Endothelial cell (in vitro differentiated cells): ENCODE measurements around the gene OR2D3. TPM values are rescaled to one million over a fixed set of nuclear protein-coding genes. Genes with fewer than 3 reads are reported as not detected.

Experiments
- DNase-seq: peaks from one replicate; pipeline ENCODE4 v3.0.0; 2021; ENCODE audit warnings: low spot score
- H3K27ac Mint-ChIP-seq: one replicate; pipeline ENCODE4 v1.8.0; 2021; ENCODE audit warnings: mixed read lengths, inconsistent platforms; ENCODE audit not compliant: unreplicated experiment
- H3K27me3 Mint-ChIP-seq: one replicate; pipeline ENCODE4 v1.8.0; 2021; ENCODE audit warnings: mild to moderate bottlenecking, moderate library complexity, mixed read lengths, inconsistent platforms; ENCODE audit not compliant: unreplicated experiment
- H3K36me3 Mint-ChIP-seq: one replicate; pipeline ENCODE4 v1.8.0; 2021; ENCODE audit warnings: mild to moderate bottlenecking, low read depth, mixed read lengths, inconsistent platforms; ENCODE audit not compliant: unreplicated experiment
- H3K4me1 Mint-ChIP-seq: one replicate; pipeline ENCODE4 v1.8.0; 2021; ENCODE audit warnings: mild to moderate bottlenecking, mixed read lengths, inconsistent platforms; ENCODE audit not compliant: unreplicated experiment
- H3K4me3 Mint-ChIP-seq: one replicate; pipeline ENCODE4 v1.8.0; 2021; ENCODE audit warnings: mild to moderate bottlenecking, mixed read lengths, inconsistent platforms; ENCODE audit not compliant: unreplicated experiment
- H3K9me3 Mint-ChIP-seq: one replicate; pipeline ENCODE4 v1.8.0; 2021; ENCODE audit warnings: mixed read lengths, inconsistent platforms; ENCODE audit not compliant: unreplicated experiment
- total RNA-seq: library from RNA; stranded (reverse); fragmentation: NEBNext Ultra II Directional; extraction: Animal tissue kit (Norgen Biotek cat#: 25700); gene quantifications from one replicate; pipeline ENCODE4 v1.2.1, GENCODE V29; 2021; ENCODE audit not compliant: unreplicated experiment
- TF ChIP-seq, protein P1 (sequence below): fragments of 200-600 bp; sonication (generic); IDR thresholded peaks from one replicate; pipeline ENCODE4 v1.5.0; 2021; ENCODE audit warnings: antibody characterized with exemption; ENCODE audit not compliant: unreplicated experiment

The OR2D3 gene
- total RNA-seq, 1 donor from 2014 or later, result not detected

DNA sequence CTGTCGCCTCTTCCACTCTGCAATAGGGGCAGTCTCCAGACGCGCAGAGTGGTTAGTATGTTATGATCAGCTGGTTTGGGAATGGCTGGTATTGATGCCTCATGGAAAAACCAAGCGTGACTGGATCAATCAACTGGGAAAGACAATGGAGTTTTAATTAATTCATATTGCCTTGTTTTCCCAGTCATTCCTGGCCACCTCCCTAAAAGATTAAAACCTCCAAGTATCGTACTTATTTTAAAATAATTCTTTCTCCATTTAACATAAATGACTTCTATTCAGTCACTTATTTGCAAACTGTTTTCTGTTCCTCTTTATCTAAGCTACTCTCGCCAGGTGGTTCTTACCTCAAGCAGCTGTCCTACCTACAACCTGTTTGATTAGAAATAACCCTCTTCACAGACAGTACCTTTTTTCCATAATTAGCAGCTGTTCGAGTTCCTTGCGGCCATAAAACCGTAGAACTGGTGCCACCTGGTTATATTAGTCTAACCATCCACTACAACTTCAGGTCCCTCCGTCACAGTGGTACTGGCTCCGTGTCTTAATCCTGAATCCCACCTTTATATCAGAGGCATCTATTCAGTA, 6.3 kb downstream of the OR2D3 start:
- H3K27ac Mint-ChIP-seq, result peak overlapping the region; percentile 88
- DNase-seq, result no peak

DNA sequence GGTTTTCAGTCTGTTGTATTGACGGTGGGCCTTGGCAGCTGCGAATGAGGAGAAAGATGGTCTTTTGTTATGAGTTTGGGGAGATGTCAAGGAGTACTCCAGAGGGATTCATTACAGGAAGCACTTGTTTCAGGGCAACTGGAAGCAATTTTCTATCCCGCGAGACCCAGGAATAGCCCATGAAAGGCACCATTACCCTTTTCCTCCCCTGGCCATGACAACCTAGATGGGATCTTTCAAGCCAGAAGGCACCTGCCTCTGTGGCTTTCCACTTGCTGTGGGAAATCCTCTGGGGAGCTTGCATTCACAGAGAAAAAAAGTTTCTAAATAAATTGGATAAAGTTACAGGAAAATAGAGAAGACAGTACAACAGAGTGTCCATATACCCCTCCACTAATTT, 8.1 kb downstream of the OR2D3 start:
- TF ChIP-seq, protein P1, sequence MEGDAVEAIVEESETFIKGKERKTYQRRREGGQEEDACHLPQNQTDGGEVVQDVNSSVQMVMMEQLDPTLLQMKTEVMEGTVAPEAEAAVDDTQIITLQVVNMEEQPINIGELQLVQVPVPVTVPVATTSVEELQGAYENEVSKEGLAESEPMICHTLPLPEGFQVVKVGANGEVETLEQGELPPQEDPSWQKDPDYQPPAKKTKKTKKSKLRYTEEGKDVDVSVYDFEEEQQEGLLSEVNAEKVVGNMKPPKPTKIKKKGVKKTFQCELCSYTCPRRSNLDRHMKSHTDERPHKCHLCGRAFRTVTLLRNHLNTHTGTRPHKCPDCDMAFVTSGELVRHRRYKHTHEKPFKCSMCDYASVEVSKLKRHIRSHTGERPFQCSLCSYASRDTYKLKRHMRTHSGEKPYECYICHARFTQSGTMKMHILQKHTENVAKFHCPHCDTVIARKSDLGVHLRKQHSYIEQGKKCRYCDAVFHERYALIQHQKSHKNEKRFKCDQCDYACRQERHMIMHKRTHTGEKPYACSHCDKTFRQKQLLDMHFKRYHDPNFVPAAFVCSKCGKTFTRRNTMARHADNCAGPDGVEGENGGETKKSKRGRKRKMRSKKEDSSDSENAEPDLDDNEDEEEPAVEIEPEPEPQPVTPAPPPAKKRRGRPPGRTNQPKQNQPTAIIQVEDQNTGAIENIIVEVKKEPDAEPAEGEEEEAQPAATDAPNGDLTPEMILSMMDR, result no peak
- H3K36me3 Mint-ChIP-seq, result no peaks in the 10 kb centered on the region
- peaks cover 28% of the 10 kb centered on the region for H3K4me1 Mint-ChIP-seq
- no peak overlapping the region for H3K4me3 Mint-ChIP-seq
- DNase-seq, result no peak
- no peaks in the 10 kb centered on the region for H3K9me3 Mint-ChIP-seq
- peaks cover 3% of the 10 kb centered on the region for H3K27me3 Mint-ChIP-seq
- no peak overlapping the region for H3K27ac Mint-ChIP-seq

More for the DNA sequence above, 6.3 kb downstream of the OR2D3 start:
- Mint-ChIP-seq H3K4me3 (peak overlapping the region; percentile 94), H3K4me1 (peaks cover 28% of the 10 kb centered on the region), H3K9me3 (no peaks in the 10 kb centered on the region), H3K36me3 (no peaks in the 10 kb centered on the region), H3K27me3 (peaks cover 3% of the 10 kb centered on the region)
- TF ChIP-seq, protein P1, result no peak

DNA sequence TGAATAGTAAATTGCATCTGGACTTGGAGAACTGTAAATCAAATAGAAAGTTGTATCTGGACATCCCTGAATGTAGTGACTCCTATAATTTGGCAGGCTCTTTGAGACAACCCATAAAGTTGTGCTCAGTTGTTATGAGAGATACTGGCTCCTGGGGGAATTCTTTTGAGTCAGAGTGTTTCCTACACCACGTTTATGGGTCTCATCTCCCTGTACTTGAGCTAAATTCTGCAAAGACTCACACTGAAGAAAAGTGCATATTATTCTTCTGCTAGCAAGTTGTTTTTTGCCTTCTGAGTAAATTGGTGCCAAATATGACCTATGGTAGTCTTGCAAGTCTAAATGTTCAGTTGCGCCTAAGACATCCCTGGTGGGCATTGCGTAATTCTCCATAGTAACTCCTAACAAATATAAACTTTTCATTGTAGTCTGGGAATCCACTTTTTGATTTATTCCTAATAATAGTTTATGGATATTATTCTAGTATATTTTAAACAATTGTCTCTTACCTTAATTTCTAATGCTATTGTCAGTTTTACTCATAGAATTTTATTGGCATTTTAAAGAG, 10.4 kb downstream of the OR2D3 start:
- H3K36me3 Mint-ChIP-seq, result no peaks in the 10 kb centered on the region
- peaks cover 20% of the 10 kb centered on the region for H3K4me1 Mint-ChIP-seq
- TF ChIP-seq, protein P1, result no peak
- no peak overlapping the region for H3K27ac Mint-ChIP-seq
- no peaks in the 10 kb centered on the region for H3K9me3 Mint-ChIP-seq
- no peak overlapping the region for H3K4me3 Mint-ChIP-seq
- peaks cover 2% of the 10 kb centered on the region for H3K27me3 Mint-ChIP-seq
- no peak for DNase-seq

DNA sequence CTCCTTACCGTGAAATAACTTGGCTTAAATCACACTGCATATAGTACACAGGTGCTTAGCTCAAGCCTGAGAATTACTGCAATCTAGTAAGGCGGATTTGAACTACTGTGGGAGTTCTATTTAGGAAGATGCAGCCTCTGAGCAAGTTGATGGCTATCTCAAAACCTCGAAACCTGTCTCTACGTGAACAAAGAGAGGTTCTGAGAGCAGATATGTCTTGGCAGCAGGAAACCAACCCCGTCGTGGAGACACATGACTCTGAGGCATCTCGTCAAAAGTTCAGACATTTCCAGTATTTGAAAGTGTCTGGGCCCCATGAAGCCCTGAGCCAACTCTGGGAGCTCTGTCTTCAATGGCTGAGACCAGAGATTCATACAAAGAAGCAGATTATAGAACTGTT, 11.3 kb downstream of the OR2D3 start:
- no peak overlapping the region for H3K4me3 Mint-ChIP-seq
- no peaks in the 10 kb centered on the region for H3K9me3 Mint-ChIP-seq
- DNase-seq, result no peak
- H3K4me1 Mint-ChIP-seq, result peaks cover 20% of the 10 kb centered on the region
- H3K27ac Mint-ChIP-seq, result no peak overlapping the region
- TF ChIP-seq, protein P1, result no peak
- no peaks in the 10 kb centered on the region for H3K36me3 Mint-ChIP-seq
- no peaks in the 10 kb centered on the region for H3K27me3 Mint-ChIP-seq

DNA sequence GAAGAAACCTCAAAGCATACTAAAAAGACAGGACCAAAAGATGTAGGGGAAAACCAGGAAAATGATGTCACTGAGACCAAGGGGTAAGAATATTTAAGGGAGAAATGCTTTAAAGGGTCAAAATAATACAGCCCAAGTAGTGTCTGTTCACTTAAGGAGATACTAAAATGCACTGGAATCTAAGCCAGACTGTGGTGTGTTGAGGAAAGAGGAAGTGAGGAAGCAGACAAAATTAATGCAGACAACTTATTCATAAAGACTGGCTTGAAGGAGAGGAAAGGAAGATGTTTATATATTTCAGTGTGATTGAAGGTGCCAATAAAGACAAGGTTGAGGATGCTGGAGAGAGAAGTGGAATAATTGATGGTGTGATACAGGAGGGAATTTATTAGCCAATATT, 21.2 kb downstream of the OR2D3 start:
- no peak for DNase-seq
- TF ChIP-seq, protein P1, result no peak
- Mint-ChIP-seq H3K9me3 (no peaks in the 10 kb centered on the region), H3K4me1 (no peaks in the 10 kb centered on the region), H3K36me3 (no peaks in the 10 kb centered on the region), H3K27ac (no peak overlapping the region), H3K27me3 (no peaks in the 10 kb centered on the region), H3K4me3 (no peak overlapping the region)
